HFF-Myc (cell line): ENCODE data around the gene LRP4.

ENCODE experiments used
- DNase-seq: peaks from one replicate; pipeline ENCODE4 v3.0.0-alpha.2; 2011; ENCODE audit warnings: low read depth; ENCODE audit errors: extremely low read depth
- H3K4me3 ChIP-seq: replicated peaks from 2 replicates; pipeline ENCODE4 v1.5.1; 2011; ENCODE audit warnings: low read depth, mild to moderate bottlenecking, control low read depth, low read length
- CTCF ChIP-seq: IDR thresholded peaks from 2 replicates; pipeline ENCODE4 v1.5.1; 2012; ENCODE audit warnings: mild to moderate bottlenecking, low read depth, low read length, control low read depth; ENCODE audit errors: missing control alignments

Gene LRP4

GRCh38 chr11:46953093-46953492 lies 34.7 kb upstream of the LRP4 start:
- no peak for TF ChIP-seq CTCF
- no peak for DNase-seq
- no peak overlapping the region for H3K4me3 ChIP-seq

GRCh38 chr11:46952553-46952952 lies 34.2 kb upstream of the LRP4 start:
- TF ChIP-seq CTCF: no peak
- DNase-seq: no peak
- no peak overlapping the region for H3K4me3 ChIP-seq

GRCh38 chr11:46951864-46952263 lies 33.5 kb upstream of the LRP4 start:
- no peak for DNase-seq
- no peak overlapping the region for H3K4me3 ChIP-seq
- no peak for TF ChIP-seq CTCF

- TF ChIP-seq CTCF: no peak
- H3K4me3 ChIP-seq: no peak overlapping the region
- no peak for DNase-seq
Measured at GRCh38 chr11:46949297-46949696, 30.9 kb upstream of the LRP4 start.

- no peak for TF ChIP-seq CTCF
- peak; percentile 58 for DNase-seq
- H3K4me3 ChIP-seq: no peak overlapping the region
Measured at GRCh38 chr11:46948378-46949131, 30.2 kb upstream of the LRP4 start.

GRCh38 chr11:46947399-46948077 lies 29.2 kb upstream of the LRP4 start:
- no peak overlapping the region for H3K4me3 ChIP-seq
- TF ChIP-seq CTCF: no peak
- DNase-seq: no peak
